H1 (cell line): ENCODE measurements around the gene SHROOM2.

Experiments
- ATF2 ChIP-seq: IDR thresholded peaks from 2 replicates; pipeline ENCODE4 v1.6.1; 2012; ENCODE audit warnings: low read length, inconsistent platforms
- CTCF ChIP-seq, 3 experiments: IDR thresholded peaks; 1 replicate in 2 of 3; 2 replicates in 1 of 3; pipeline versions ENCODE4 v1.5.1 to v1.6.1; 2011; ENCODE audit warnings: low read length in 3 of 3, mild to moderate bottlenecking in 3 of 3, inconsistent platforms in 2 of 3, low read depth in 1 of 3, moderate library complexity in 1 of 3; ENCODE audit not compliant: insufficient read depth in 1 of 3; ENCODE audit errors: control extremely low read depth in 1 of 3
- EZH2 ChIP-seq: fragments of 200-600 bp; sonication (generic); IDR thresholded peaks from 2 replicates; pipeline ENCODE4 v1.7.1; 2012; ENCODE audit warnings: low read depth, mild to moderate bottlenecking, moderate library complexity, low read length, inconsistent platforms; ENCODE audit not compliant: severe bottlenecking
- FOSL1 ChIP-seq: IDR thresholded peaks from 2 replicates; pipeline ENCODE4 v1.6.1; 2011; ENCODE audit warnings: mild to moderate bottlenecking, low read depth, low read length, moderate library complexity; ENCODE audit not compliant: insufficient read depth
- HDAC2 ChIP-seq, 2 experiments: fragments of 300-600 bp in 1 of 2; sonication (generic) in 1 of 2; IDR thresholded peaks; 2 replicates each; pipeline ENCODE4 v1.6.1; 2011 to 2012; ENCODE audit warnings: low read depth in 2 of 2, low read length in 2 of 2, mild to moderate bottlenecking in 2 of 2, moderate library complexity in 2 of 2, borderline replicate concordance in 1 of 2, inconsistent platforms in 1 of 2
- MAX ChIP-seq: IDR thresholded peaks from 2 replicates; pipeline ENCODE4 v1.6.1; 2012; ENCODE audit warnings: inconsistent platforms
- POLR2A ChIP-seq, 2 experiments: IDR thresholded peaks; 1 replicate in 1 of 2; 2 replicates in 1 of 2; pipeline ENCODE4 v1.6.1; 2011; ENCODE audit warnings: low read depth in 2 of 2, low read length in 2 of 2, mild to moderate bottlenecking in 2 of 2; ENCODE audit errors: control extremely low read depth in 1 of 2
- RAD21 ChIP-seq, 2 experiments: IDR thresholded peaks in 1 of 2; conservative IDR thresholded peaks in 1 of 2; 2 replicates each; pipeline ENCODE4 v1.6.1; 2011; ENCODE audit warnings: low read depth in 2 of 2, low read length in 2 of 2, improper control_type of control experiment in 1 of 2, inconsistent platforms in 1 of 2, mild to moderate bottlenecking in 1 of 2, moderate library complexity in 1 of 2
- SIN3A ChIP-seq, 2 experiments: IDR thresholded peaks in 1 of 2; conservative IDR thresholded peaks in 1 of 2; 2 replicates each; pipeline ENCODE4 v1.6.1; 2011 to 2012; ENCODE audit warnings: low read length in 2 of 2, improper control_type of control experiment in 1 of 2, low read depth in 1 of 2, mild to moderate bottlenecking in 1 of 2
- SIRT6 ChIP-seq: IDR thresholded peaks from one replicate; pipeline ENCODE4 v1.7.1; 2012; ENCODE audit warnings: low read length, inconsistent platforms
- SIX5 ChIP-seq: IDR thresholded peaks from 2 replicates; pipeline ENCODE4 v1.6.1; 2011; ENCODE audit warnings: mild to moderate bottlenecking, low read depth, low read length
- SP1 ChIP-seq: IDR thresholded peaks from 2 replicates; pipeline ENCODE4 v1.6.1; 2011; ENCODE audit warnings: low read depth, low read length
- TAF1 ChIP-seq: IDR thresholded peaks from 2 replicates; pipeline ENCODE4 v1.6.1; 2011; ENCODE audit warnings: mild to moderate bottlenecking, low read depth, low read length
- USF2 ChIP-seq: IDR thresholded peaks from 2 replicates; pipeline ENCODE4 v1.6.1; 2011; ENCODE audit warnings: low read length, improper control_type of control experiment

- TF ChIP-seq CTCF (IDR thresholded peaks at IDR 0.05; ENCODE audit: control extremely low read depth in 1 of 3, insufficient read depth in 1 of 3, low read depth in 1 of 3, low read length in 3 of 3): no peak
- no peak for TF ChIP-seq HDAC2 (IDR thresholded peaks at IDR 0.05; ENCODE audit: borderline replicate concordance in 1 of 2, low read depth in 2 of 2, low read length in 2 of 2)
- no peak for TF ChIP-seq POLR2A (IDR thresholded peaks at IDR 0.05; ENCODE audit: control extremely low read depth in 1 of 2, low read depth in 2 of 2, low read length in 2 of 2)
- TF ChIP-seq SIRT6: no peak
- TF ChIP-seq RAD21 (IDR thresholded peaks at IDR 0.05 in 1 of 2, conservative IDR thresholded peaks at IDR 0.05 in 1 of 2; ENCODE audit: low read depth in 2 of 2, low read length in 2 of 2): no peak
- TF ChIP-seq EZH2: no peak
- no peak for TF ChIP-seq SIN3A (conservative IDR thresholded peaks at IDR 0.05 in 1 of 2, IDR thresholded peaks at IDR 0.05 in 1 of 2; ENCODE audit: low read depth in 1 of 2, low read length in 2 of 2)
- TF ChIP-seq TAF1: no peak
- no peak for TF ChIP-seq USF2
- TF ChIP-seq MAX: no peak
- no peak for TF ChIP-seq ATF2
- no peak for TF ChIP-seq SP1
- TF ChIP-seq FOSL1: no peak
- TF ChIP-seq SIX5: no peak
These were observed 116.9 kb downstream of the SHROOM2 start for GRCh38 chrX:9903146-9903545.
